HG03432 (cell line): ENCODE data around the gene SYTL3.
"Not testable (repeated sequence)": the region's sequence is repeated elsewhere in the genome, so short reads cannot be mapped to it uniquely, and the experiment has no call there.

Experiments
- ATAC-seq: cut with Tn5 transposase; IDR thresholded peaks from one replicate; pipeline ENCODE4 v1.9.1; 2021; ENCODE audit warnings: mild to moderate bottlenecking, moderate library complexity; ENCODE audit not compliant: unreplicated experiment

The SYTL3 gene

DNA sequence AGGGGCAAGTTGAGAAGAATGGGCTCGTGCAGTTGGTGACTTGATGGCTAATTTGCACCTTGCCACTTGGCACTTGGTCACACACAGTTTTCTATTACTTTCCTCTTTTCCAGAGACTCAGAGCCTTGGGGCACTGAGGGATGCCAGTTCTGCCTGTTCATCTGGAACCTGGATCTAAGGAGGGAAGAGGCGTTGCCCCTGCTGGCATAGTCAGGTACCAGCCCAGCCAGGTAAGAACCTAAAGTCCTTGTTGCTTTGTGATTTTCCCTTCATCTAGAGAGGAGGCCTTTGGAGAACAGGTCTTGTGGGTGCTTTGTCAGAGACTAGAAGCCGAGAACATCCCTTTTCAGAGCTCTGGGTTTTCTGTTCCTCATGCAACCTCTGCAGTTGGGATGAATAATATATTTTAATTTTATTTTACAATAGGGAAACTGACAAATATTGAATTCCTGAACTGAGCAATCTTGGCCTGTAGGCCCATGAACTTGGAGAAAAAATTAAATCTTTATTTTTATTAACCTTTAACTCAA is 11.4 kb downstream of the SYTL3 start:
- no peak for ATAC-seq

DNA sequence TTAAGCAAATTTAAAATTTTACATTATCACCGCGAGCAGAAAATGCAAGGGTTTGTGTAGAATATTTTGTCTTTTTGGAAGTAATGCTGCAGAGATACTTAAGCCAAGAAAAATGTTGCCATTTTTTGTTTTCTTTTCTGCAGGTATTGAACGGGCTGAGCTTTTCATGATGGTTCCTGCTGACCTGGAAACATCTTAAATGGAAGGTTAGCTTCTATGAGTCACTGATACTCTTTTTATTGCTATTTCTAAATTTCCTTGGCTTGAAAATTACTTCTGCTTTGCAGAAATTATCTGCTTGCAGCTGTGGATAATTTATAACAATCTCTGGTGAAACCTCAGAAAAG is 12.7 kb downstream of the SYTL3 start:
- ATAC-seq = no peak

DNA sequence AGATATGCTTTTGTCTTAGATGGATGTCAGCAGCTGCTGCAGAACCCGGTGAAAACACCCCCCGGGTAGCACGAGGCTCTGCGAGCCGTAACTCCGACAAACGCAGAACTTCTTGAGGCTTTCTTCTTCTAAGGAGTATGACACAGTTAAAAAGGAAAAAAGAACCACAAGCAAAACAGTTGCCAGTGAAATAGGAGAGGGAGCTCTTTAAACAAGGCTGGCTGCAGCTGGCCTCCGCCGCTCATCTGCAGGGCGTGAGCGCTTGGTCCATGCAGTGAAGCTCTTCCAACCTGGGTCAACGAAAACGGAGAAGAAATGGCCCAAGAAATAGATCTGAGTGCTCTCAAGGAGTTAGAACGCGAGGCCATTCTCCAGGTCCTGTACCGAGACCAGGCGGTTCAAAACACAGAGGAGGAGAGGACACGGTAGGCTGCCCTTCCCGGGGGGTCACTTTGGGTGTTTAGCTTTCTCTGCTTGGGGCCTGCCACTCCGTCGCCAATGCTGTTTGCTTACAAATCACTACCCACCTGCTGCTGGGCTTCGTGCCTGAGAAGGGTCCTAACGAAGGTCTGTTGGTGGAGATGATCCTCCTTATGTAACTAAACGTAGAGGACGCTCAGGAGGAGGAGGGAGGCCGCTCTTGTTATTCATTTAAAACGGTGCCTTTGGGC is 13.2 kb downstream of the SYTL3 start:
- no peak for ATAC-seq

DNA sequence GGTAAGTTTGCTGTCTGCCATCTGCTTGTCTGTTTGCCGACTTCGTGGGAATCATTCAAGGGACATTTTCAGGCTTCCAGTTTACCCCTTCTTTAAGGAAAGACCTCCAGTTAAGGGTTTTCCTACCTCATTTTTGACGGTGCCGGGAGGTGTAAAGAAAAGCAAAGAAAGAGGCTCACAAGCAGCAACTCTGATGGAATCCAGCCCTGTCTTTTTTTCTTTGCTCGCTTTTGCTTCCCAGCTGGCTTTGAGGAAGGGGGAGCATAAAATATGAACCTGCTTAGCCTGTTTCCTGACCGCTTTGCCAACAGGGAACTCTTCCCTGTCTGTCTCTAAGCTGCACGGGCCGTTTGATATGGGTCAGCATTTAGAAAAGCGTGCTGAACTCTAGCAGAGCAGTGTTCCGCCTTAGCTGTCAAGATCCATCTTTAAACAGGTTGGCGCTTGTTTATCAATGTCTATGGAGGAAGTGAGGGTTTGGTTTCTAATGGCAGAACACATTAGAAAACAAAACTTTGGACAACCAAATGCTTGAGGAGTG is 13.8 kb downstream of the SYTL3 start:
- no peak for ATAC-seq

DNA sequence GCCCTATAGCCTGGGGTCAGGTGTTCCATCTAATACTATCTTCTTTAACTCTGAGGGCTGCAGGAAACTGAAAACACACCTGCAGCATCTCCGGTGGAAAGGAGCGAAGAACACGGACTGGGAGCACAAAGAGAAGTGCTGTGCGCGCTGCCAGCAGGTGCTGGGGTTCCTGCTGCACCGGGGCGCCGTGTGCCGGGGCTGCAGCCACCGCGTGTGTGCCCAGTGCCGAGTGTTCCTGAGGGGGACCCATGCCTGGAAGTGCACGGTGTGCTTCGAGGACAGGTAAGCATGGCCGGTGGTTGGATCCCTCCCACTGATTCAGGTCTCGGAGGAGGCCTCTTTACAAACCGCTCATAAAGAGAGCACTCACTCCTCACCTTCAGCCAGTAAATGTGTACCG is 15.5 kb downstream of the SYTL3 start:
- no peak for ATAC-seq

DNA sequence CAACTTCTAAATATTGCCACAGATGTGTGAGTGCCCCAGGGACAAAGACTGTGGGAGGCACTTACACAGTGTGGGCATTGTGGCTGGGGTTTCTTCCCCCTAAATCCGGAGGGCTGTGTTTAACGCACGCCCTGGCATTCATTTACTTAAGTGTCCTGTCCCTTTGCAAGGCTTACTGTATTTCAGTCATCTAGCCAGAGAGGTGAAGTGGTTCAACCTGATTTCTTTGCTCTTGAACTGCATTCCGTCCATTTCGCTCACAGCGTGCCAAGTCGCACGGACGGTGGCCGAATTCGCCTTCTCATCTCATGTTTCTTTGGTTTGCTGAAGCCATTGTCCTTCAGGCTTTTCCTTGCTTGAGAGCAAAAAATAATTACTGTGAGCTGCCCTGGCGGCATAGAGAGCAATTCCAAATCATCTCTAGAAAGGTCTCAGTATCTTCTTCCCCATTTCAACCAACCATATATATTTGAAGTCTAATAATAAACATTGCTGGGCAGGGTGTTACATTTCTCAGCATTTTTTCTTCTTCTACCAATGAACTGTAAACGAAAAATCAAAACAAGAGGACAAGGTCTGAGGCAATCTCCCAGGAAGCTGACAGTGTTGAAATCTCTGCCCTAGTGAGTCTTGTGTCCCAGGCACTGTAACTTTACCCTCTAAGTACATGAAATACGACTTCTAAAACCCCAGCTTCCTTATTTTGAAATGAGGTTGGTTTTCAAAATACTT is 16.9 kb downstream of the SYTL3 start:
- no peak for ATAC-seq

DNA sequence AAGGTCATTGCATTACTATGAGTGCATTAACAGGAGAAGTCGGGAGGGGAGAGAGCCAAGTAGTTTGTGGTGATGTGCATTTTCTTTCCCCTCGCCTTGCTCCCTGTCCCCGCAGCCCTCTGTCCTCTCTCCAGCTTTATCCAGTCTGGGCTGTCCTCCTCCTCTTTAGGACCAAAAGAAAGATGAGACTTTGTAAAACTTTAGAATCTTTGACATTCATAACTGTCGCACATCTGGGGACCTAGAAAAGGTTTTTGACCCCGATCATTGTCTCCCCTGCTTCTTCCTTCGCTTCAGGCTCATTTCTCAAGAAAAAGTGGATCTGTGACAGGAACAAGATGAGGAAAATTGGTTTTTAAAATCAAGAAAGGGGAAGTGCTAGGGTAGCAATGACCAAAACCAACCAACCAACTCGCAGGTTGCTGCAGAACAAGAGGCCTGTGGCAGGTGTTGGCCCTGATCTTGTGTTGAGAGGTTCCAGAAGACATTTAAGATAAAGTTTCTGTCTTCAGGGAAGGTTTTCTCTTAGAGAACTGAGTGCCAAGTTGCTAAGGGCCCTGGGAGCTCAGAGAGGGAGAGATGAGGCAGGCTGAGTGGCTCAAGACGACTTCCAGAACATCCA is 17.6 kb downstream of the SYTL3 start:
- no peak for ATAC-seq

DNA sequence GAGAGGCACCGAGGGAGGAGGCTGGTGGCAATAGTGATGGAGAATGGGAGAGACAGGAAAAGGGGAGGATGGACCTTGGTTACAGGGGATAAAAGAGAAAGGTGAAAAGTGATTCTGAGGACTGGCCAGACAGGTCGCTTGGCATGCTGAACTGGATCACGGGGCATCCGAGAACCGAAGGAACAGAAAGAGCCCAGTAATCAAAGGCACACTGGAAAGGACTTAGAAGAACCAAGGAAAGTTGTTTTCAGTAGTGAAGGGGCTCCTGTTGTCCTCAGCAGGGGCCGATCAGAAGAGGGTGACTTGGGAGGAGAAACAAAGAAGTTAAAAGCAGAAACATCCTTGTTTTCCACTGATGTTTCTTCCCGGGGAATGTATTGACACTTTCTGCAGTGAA is 18.9 kb downstream of the SYTL3 start:
- ATAC-seq = no peak

DNA sequence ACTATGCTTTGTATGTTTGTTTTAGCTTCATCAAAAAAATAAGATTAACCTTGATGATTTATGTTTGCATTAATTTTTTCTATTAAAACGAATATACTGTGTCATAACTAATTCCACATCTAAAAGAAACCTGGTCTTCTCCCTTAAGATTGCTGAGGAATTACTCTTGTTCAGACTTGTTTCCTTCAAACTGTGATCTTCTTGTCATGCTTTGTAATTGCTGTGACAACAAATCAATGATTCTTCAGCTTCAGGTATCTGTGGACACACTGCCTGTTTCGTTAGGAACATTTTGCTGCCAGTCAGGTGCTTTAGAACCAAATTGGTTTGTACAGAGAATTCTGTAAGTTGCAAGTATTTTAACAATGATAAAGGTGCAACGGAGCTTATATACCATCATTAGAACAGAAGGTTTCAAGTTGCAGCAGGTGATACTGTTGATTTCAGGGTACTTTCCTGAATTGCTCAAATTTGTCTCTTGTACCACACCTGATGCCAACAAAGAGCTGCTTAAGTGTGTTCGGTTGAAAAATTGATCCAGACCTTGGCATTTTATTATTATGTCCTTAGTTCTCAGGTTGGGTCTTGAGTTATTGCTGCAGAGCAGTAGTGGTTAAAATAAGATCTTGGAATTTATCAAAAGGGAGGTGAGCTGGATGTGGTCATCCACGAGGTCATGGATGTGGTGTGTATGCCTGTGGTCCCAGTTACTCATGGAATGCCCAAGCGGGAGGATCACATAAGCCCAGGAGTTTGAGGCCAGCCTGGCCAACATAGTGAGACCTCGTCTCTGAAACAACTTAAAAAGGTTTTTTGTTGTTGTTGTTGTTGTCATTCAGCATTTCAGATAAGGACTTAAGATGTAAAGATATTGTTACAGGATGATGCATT is 19.5 kb downstream of the SYTL3 start:
- ATAC-seq = no peak

DNA sequence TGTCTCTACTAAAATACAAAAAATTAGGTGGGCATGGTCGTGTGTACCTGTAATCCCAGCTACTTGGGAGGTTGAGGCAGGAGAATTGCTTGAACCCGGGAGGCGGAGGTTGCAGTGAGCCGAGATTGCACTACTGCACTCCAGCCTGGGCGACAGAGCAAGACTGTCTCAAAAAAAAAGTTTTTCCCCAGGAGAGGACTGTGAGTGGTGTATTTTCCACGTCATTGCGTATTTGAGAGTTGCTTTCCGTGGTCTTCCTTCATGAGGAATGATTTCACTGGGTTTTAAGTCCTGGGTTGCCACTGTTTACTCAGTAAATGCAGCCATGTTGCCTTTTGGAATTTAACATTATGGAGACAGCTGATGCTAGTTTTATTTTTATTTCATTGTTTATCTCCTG is 22.3 kb downstream of the SYTL3 start:
- not testable (repeated sequence) for ATAC-seq

DNA sequence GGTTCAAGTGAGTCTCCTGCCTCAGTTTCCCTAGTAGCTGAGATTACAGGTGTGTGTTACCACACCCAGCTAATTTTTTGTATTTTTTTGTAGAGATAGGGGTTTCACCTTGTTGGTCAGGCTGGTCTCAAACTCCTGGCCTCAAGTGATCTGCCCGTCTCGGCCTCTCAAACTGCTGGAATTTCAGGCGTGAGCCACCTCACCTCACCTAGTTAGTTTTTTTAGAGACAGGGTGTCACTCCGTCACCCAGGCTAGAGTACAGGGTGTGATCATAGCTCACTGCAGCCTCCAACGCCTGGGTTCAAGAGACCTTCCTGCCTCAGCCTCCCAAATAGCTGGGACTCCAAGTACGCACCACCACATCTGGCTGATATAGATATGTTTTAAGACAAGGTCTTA is 22.9 kb downstream of the SYTL3 start:
- no peak for ATAC-seq

DNA sequence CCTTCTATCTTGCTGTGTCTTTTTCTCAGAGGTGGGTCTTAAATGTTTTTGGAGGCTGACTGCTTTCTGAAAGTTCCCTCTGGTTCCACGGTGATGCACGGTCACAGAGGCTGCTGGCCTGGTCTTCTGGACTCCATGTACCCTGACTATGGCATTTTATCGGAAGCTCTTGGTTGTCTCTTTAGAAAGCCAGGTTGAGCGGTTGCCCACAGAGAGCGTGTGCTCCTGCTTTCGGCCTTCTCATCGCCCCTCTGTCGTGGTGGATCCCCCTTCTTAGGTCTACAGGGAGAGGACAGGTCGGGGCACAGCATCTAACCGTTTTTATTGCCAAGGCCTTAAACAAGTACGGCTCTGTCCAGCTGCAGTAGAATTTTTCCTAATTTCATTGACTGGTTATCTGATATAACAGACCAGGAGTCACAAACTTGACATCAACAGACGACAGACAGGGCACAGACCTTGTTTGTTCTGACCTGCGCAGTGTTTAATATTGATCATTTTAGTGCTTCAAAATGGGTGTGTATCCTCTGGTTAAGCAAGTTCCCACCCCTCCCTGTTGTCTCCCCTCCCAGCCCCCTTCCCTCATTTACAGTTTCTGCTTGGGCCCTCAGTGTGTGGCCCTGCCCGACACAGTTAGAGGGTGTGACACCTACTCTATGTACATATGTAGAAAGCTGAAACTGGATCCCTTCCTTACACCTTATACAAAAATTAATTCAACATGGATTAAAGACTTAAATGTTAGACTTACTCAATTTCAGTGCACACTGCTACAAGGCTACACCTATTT is 24.7 kb downstream of the SYTL3 start:
- no peak for ATAC-seq

DNA sequence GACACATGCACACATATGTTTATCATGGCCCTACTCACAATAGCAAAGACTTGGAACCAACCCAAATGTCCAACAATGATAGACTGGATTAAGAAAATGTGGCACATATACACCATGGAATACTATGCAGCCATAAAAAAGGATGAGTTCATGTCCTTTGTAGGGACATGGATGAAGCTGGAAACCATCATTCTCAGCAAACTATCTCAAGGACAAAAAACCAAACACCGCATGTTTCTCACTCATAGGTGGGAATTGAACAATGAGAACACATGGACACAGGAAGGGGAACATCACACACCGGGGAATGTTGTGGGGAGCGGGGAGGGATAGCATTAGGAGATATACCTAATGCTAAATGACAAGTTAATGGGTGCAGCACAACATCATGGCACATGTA is 27.2 kb downstream of the SYTL3 start:
- not testable (repeated sequence) for ATAC-seq

DNA sequence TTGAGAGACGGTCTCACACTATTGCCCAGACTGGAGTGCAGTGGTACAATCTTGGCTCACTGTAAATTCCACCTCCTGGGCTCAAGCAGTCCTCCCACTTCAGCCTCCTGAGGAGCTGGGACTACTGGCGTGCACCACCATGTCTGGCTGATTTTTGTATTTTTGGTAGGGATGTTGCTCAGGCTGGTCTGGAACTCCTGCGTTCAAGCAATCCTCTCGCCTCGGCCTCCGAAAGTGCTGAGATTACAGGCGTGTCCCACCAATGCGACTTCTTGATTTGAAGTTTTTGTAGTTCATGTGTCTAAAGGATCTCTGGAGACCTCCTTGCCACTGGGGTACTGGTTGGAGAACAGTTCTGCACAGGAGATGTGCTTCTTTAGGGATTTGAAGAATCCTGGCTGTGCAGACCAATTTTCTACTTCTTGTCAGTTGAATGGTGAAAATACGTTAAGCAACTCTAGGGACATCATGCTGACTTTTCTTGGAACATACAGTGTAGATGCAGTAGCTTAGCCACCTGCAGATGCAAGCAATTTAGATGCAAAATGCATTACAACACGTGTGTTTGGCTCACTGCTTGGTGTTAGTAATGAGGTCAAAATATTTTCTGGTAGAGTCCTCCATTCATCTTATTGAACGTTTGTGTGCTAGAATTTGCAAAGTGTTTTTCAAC is 28.2 kb downstream of the SYTL3 start:
- no peak for ATAC-seq

DNA sequence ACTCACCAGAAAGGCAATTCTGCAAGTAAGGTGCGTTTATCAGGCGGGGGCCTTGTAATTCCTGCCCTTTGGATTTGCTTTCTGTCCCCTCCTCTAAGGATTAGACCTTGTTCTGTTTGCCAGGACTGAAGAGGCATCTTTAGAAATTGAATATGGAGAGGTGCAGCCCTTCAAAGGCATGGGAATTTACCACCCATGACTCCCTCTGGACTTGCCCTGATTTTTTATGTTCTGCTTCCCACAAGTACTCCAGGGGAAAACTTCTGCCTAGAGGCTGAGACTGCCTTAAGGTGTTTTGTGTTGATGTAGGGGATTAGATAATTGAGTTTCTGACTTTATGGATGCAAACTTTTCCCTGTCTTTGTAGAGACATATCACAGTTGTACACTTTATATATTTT is 30.2 kb downstream of the SYTL3 start:
- ATAC-seq = no peak

DNA sequence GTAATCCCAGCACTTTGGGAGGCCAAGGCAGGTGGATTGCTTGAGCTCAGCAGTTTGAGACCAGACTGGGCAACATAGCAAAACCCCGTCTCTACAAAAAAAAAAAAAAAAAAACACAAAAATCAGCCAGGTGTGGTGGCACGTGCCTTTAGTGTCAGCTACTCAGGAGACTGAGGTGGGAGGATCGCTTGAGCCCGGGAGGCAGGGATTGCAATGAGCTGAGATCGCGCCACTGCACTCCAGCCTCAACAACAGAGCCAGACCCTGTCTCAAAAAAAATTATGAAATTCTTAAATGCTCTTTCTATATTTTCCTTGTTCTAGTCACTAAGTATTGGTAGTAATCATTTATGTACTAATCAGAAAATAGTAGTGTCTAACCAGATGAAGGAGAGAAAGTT is 30.6 kb downstream of the SYTL3 start:
- ATAC-seq = no peak

DNA sequence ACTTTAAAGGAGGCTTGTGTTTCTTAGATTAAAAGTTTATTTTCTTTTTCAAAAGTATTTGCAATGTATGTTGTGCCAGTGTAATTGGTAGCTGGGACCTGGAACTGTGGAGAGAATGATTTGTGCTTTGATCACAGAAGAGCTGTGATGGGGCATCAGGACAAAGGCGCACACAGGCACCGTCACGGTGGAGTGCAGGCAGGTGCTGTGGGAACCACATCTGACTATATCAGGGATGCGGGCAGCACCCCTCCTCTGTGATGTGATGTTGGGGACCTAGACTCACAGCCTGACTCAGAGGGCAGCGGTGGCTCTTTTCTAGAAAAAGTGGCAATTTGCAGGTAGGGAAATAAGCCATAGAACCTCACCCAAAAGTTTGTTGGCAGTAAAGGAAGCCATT is 34.5 kb downstream of the SYTL3 start:
- ATAC-seq = no peak

DNA sequence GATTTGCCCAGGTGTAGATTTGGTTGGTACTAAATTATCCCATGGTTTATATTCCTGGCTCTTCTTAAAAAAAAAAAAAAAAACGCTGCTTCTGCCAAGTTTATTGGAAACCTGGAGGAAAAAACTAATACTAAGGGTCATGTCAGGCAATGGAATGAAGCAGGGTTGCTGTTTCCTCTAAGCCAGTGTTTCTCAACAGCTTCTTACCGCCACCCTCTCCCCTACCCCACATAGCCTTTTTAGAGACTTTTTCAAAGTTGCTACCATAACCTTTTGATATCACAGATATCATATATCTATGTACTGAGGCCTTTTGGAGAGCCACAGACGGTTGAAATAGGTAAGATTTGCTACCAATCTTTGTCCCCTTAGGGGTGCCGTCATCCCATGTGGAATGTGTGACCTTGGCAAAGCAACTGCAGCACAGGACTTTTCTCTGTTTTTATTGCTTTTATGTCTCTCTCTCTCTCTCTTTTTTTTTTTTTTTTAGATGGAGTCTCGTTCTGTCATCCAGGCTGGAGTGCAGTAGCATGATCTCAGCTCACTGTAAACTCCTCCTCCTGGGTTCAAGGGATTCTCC is 35.0 kb downstream of the SYTL3 start:
- ATAC-seq = no peak

DNA sequence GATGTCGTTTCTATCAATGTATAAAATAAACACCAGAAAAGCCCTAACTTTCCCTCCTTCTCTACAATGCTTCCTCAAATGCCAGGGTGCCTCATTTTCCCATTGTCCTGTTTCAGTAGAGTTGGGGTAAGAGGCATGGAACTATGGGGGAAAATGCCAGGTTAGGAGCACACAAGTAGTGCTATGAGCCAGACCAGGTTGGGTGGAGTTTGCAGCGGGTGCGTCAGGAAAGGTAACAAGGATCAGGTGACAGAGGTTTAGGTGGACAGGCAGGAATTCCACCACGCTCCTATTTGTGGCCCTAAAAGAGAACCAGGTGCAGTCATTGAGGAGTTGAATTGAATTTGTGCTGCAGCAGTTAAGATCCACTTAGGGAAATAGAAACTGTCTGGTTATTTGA is 36.5 kb downstream of the SYTL3 start:
- no peak for ATAC-seq
